GM19455 (cell line): Measurements from ENCODE around the gene GDPD3.

Experiments used
- ATAC-seq: cut with Tn5 transposase; IDR thresholded peaks from one replicate; pipeline ENCODE4 v1.9.1; 2021; ENCODE audit not compliant: unreplicated experiment

Gene GDPD3, protein sequence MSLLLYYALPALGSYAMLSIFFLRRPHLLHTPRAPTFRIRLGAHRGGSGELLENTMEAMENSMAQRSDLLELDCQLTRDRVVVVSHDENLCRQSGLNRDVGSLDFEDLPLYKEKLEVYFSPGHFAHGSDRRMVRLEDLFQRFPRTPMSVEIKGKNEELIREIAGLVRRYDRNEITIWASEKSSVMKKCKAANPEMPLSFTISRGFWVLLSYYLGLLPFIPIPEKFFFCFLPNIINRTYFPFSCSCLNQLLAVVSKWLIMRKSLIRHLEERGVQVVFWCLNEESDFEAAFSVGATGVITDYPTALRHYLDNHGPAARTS

DNA sequence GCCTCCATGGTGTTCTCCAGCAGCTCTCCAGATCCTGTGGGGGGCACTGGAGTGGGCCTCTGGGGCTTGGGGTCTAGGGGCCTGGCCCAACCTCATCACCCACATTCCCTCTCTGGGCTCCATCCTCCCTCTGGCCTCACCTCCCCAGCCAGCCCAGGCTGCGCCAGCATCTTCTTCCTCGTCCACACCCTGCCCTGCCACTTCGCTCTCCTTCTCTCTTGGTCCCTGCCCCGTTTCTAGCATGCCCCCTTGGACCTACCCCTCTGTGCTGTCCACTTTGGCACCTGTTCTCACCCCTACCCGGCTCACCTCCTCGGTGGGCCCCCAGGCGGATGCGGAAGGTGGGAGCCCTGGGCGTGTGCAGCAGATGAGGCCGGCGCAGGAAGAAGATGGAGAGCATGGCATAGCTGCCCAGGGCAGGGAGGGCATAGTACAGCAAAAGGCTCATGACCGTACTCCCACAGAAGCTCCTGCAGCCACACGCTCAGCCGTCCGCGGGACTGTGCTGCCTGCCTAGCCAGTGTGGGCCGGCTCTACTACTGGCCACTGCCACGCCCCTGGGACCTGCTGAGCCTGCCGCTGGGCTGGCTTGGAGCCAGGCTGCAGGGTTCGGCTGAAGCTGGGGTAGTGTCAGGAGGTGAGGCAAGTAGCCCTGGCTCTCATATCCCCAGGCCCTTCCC, at the start of gene GDPD3:
TSS of gene GDPD3 (minus strand) at position 507 of the 680 bp plus-strand sequence. CDS start at position 448, 59 bp downstream.
- no peak for ATAC-seq

DNA sequence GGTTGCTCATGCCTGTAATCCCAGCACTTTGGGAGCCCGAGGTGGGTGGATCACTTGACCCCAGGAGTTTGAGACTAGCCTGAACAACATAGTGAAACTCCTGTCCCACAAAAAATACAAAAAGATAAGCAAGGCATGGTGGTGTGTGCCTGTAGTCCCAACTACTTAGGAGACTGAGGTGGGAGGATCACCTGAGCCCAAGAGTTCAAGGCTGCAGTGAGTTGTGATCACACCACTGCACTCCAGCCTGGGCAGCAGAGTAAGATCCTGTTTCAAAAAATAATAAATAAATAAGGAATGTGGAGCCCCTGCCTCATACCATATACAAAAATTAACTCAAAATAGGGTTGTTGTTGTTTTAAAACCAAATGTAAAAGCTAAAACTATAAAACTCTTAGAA, 43.9 kb upstream of the GDPD3 start:
- ATAC-seq = no peak

DNA sequence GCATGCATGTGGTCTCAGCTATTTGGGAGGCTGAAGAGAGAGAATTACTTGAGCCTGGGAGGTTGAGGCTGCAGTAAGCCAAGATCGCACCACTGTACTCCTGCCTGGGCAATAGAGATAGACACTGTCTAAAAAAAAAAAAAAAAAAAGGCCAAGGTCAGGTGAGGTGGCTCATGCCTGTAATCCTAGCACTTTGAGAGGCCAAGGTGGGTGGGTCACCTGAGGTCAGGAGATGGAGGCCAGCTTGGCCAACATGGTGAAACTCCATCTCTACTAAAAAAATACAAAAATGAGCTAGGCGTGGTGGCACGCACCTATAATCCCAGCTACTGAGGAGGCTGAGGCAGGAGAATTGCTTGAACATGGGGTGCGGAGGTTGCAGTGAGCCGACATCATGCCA, 41.9 kb upstream of the GDPD3 start:
- ATAC-seq = no peak

GRCh38 chr16:30152517-30152916, 39.2 kb upstream of the GDPD3 start:
- ATAC-seq = no peak

GRCh38 chr16:30151091-30151490, 37.8 kb upstream of the GDPD3 start:
- ATAC-seq = no peak

- ATAC-seq = no peak
These were observed 36.1 kb upstream of the GDPD3 start for GRCh38 chr16:30149250-30149930.

- no peak for ATAC-seq
These were observed 34.6 kb upstream of the GDPD3 start for GRCh38 chr16:30147843-30148510.

GRCh38 chr16:30145657-30146056, 32.3 kb upstream of the GDPD3 start:
- no peak for ATAC-seq

DNA sequence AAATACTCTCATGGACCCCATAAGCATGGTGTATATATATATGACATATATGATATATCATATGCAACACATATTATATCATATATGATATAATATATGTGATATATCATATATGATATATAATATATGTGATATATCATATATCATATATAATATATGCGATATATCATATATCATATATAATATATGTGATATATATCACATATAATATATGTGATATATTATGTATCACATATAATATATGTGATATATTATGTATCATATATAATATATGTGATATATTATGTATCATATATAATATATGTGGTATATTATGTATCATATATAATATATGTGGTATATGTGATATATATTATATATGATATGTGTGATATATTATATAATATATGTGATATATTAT, 31.6 kb upstream of the GDPD3 start:
- ATAC-seq = no peak

DNA sequence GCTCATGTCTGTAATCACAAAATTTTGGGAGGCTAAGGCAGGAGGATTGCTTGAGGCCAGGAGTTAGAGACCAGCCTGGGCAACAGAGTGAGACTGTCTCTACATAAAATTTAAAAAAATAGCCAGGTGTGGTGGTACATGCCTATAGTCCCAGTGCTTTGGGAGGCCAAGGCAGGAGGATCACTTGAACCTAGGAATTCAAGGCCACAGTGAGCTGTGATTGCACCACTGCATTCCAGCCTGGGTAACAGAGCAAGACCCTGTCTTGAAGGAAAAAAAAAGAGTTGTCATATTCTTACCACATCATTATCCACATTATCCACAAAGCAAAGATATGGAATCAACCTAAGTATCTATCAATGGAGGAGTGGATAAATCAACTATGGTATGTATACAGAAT, 30.7 kb upstream of the GDPD3 start:
- ATAC-seq = no peak

GRCh38 chr16:30143347-30143702, 30.0 kb upstream of the GDPD3 start:
- no peak for ATAC-seq

DNA sequence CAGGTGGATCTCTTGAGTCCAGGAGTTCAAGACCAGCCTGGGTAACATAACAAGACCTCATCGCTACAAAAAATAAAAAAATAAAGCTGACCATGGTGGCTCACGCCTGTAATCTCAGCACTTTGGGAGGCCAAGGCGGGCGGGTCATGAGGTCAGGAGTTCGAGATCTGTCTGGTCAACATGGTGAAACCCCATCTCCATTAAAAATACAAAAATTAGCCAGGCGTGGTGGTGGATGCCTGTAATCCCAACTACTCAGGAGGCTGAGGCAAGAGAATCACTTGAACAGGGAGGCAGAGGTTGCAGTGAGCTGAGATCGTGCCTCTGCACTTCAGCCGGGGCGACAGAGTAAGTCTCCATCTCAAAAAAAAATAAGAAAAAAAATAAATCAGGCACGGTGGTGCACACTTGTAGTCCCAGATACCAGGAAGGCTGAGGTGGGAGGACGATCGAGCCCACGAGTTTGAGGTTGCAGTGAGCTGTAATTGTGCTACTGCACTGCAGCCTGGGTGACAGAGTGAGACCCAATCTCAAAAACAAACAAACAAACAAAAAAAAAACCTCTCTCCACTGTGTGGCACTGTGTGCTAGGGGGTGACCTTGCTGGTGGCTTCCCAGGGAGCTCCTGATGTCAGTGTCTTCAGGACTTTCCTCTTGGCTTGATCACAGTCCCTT, 29.5 kb upstream of the GDPD3 start:
- ATAC-seq = no peak

DNA sequence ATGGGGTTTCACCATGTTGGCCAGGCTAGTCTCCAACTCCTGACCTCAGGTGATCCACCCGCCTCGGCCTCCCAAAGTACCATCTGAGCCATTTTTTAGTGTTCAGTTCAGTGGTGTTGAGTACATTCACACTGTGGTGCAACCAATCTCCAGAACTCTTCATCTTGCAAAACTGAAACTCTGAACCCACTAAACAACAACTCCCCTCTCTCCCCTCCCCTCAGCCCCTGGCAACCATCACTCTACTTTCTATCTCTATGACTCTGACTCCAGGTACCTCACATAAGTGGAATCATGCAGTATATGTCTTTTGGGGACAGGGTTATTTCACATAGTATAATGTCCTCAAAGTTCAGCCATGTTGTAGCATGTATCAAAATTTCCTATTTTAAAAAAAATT, 28.4 kb upstream of the GDPD3 start:
- ATAC-seq = no peak

DNA sequence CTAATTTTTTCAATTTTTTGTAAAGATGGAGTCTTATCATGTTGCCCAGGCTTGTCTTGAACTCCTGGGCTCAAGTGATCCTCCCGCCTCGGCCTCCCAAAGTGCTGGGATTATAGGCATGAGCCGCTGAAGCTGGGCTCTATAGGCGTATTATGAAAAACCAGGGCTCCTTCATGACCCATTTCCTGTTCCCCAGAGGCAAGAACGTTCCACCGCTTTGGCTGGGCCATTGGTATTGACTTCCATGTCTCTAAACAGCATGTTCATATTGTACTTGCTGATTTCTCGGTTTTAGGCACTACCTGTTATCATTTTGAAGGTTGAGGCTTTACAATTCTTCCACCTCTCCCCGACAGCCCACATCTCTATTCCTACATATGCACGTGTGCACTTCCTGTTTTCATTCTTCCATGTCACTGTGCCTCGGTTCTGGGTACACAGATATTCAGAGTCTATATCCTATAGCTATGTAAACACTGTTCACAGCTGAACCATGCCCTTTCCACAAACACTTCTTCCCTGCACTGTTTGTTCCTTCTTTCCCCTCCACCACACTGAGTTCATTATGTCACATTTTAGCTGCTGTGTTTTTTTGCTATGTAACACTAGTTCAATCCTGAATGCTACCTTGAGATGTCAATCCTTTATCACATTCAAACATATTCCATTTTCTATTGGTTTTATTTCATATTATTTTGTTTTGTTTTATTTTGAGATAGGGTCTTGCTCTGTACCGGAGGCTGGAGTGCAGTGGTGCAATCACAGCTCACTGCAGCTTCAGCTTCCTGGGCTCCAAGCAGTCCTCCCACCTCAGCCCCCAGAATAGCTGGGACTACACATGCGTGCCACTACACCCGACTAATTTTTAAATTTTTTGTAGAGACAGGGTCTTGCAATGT, 26.5 kb upstream of the GDPD3 start:
- no peak for ATAC-seq

DNA sequence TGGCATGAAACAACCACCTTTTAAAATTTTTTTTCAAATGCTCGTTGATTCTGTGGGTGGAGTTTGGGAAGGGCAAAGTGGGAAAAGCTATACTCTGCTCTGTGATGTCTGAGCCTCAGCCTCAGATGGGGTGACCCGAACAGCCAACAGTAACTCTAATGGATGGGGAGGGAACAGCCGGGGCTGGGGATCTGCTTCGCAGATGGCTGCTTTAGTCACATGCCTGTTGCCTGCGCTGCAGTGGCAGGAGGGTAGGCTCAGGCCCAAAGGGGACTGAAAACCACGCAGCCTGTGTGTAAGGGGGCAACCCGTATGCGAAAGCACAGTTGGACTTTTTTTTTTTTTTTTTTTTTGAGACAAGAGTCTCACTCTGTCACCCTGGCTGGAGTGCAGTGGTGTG, 24.6 kb upstream of the GDPD3 start:
- no peak for ATAC-seq

DNA sequence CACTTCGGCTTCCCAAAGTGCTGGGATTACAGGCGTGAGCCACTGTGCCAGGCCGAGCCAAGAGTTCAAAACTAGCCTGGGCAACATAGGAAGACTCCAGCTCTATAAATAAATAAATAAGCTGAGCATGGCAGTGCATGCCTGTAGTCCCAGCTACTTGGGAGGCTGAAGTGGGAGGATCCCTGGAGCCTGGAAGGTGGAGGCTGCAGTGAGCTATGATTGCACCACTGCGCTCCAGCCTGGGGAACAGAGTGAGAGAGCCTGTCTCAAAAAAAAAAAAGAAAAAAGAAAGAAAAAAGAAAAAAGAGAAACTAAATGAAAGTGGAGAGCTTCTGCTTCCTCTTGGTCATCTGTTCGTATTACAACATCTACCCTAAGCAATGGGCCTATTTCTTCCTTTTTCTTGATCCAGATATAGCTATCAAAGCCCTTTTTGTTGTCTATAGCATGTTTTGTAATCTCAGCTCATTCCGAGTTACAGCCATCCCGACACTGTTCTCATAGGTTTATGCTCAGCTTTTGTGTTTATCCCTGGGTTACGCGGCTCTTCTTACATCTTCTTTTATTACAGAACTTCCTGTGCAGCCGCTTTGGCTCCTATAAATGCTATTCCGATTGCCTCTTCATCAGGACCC, 23.8 kb upstream of the GDPD3 start:
- ATAC-seq = no peak

- no peak for ATAC-seq
These were observed 19.3 kb upstream of the GDPD3 start for GRCh38 chr16:30132591-30132990.

DNA sequence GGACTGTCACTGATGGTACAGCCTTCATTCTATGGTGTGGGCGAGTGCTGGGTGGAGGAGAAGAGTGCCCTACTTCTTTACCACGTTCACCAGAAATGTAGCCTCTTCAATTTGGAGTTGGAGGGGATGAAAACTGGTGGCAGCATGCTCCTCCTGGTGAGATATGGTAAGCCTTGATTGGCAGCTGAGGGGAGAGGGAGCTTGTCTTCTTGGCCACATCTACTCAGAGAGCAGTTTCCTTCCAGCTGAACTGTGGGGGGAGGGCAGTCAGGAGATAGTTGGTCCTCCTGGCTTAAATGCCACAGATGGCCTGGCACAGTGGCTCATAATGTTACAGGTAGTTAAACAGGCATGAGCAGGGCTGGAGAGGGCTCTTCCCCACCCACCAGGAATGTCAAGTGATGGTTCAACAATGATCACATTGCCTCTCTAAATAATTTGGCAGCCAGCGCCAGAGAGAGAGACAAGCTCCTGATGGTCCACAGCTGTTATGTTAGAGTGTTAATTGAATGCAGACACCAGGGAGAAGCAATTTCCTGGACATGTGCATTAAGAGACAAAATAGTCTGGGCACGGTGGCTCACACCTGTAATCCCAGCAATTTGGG, 18.6 kb upstream of the GDPD3 start:
- ATAC-seq = no peak

GRCh38 chr16:30127993-30128392, 14.7 kb upstream of the GDPD3 start:
- ATAC-seq = no peak
